Measurements from ENCODE around the gene TMEM38A. TPM values are rescaled to one million over a fixed set of nuclear protein-coding genes. Genes with fewer than 3 reads are reported as not detected.

The TMEM38A gene
- polyA plus RNA-seq (2011; rRNA removed) (1.2 and 1.6 TPM in 2 replicates), polyA minus RNA-seq (2011; rRNA and poly(A)+ RNA removed) (1.7 and 2.7 TPM in 2 replicates)

GRCh38 chr19:16660763-16661479 is at the start of gene TMEM38A:
Gene TMEM38A, plus strand, starts transcription at chr19:16661139. Its CDS starts 79 bp downstream, at chr19:16661218.
- peak within 1 kb of the TSS; percentile 73 for H3K4me3 ChIP-seq (ENCODE audit: low read depth, low read length)
- H3K36me3 ChIP-seq (ENCODE audit: control insufficient read depth, insufficient read depth, low read length): peaks cover 11% of the 10 kb centered on the region
- DNase-seq (ENCODE audit: low read depth): no peak
- POLR2A ChIA-PET: interaction anchor here (0.5 to 1.0 kb wide), 3 partner anchors 18 to 345 kb away, joined by 3 to 7 read pairs (median 6); partner anchors contain the start of gene MED26
- H3K27me3 ChIP-seq (ENCODE audit: control insufficient read depth, insufficient read depth, low read length): peaks cover 2% of the 10 kb centered on the region; the same call in 1 of the 2 replicates
- CTCF ChIA-PET: interaction anchor here (1.0 to 1.5 kb wide), 2 partner anchors 13 to 34 kb away, joined by 3 to 4 read pairs; no protein-coding TSS in a partner anchor
- no peak for TF ChIP-seq CTCF (IDR thresholded peaks at IDR 0.05; ENCODE audit: insufficient read depth, low read depth, low read length)

GRCh38 chr19:16612636-16613035 is 48.3 kb upstream of the TMEM38A start:
- ChIA-PET POLR2A (no interaction called here), CTCF (no interaction called here)
- Histone ChIP-seq H3K36me3 (ENCODE audit: control insufficient read depth, insufficient read depth, low read length) (no peaks in the 10 kb centered on the region), H3K27me3 (ENCODE audit: control insufficient read depth, insufficient read depth, low read length) (no peaks in the 10 kb centered on the region), H3K4me3 (ENCODE audit: low read depth, low read length) (no peak overlapping the region)
- TF ChIP-seq CTCF (IDR thresholded peaks at IDR 0.05; ENCODE audit: insufficient read depth, low read depth, low read length): no peak
- no peak for DNase-seq (ENCODE audit: low read depth)

- POLR2A ChIA-PET: no interaction called here
- no peak for TF ChIP-seq CTCF (IDR thresholded peaks at IDR 0.05; ENCODE audit: insufficient read depth, low read depth, low read length)
- Histone ChIP-seq H3K4me3 (ENCODE audit: low read depth, low read length) (no peak overlapping the region), H3K36me3 (ENCODE audit: control insufficient read depth, insufficient read depth, low read length) (no peaks in the 10 kb centered on the region), H3K27me3 (ENCODE audit: control insufficient read depth, insufficient read depth, low read length) (no peaks in the 10 kb centered on the region)
- no peak for DNase-seq (ENCODE audit: low read depth)
- CTCF ChIA-PET: interaction anchor here (1.1 kb wide), 1 partner anchor 37 kb away, joined by 3 read pairs; no protein-coding TSS in a partner anchor
These were observed 47.1 kb upstream of the TMEM38A start for GRCh38 chr19:16613841-16614240.

- DNase-seq (ENCODE audit: low read depth): no peak
- ChIA-PET POLR2A (no interaction called here), CTCF (interaction anchor here (1.1 kb wide), 1 partner anchor 38 kb away, joined by 3 read pairs; no protein-coding TSS in a partner anchor)
- Histone ChIP-seq H3K36me3 (ENCODE audit: control insufficient read depth, insufficient read depth, low read length) (no peaks in the 10 kb centered on the region), H3K27me3 (ENCODE audit: control insufficient read depth, insufficient read depth, low read length) (no peaks in the 10 kb centered on the region), H3K4me3 (ENCODE audit: low read depth, low read length) (no peak overlapping the region)
- TF ChIP-seq CTCF (IDR thresholded peaks at IDR 0.05; ENCODE audit: insufficient read depth, low read depth, low read length): no peak
These were observed 46.0 kb upstream of the TMEM38A start for GRCh38 chr19:16614941-16615340.

GRCh38 chr19:16615808-16616207 is 45.1 kb upstream of the TMEM38A start:
- no peaks in the 10 kb centered on the region for H3K27me3 ChIP-seq (ENCODE audit: control insufficient read depth, insufficient read depth, low read length)
- ChIA-PET CTCF (no interaction called here), POLR2A (no interaction called here)
- H3K36me3 ChIP-seq (ENCODE audit: control insufficient read depth, insufficient read depth, low read length): no peaks in the 10 kb centered on the region
- no peak for DNase-seq (ENCODE audit: low read depth)
- no peak for TF ChIP-seq CTCF (IDR thresholded peaks at IDR 0.05; ENCODE audit: insufficient read depth, low read depth, low read length)
- no peak overlapping the region for H3K4me3 ChIP-seq (ENCODE audit: low read depth, low read length)
